BJ (cell line): ENCODE measurements around the gene GFOD1. TPM values are rescaled to one million over a fixed set of nuclear protein-coding genes. Genes with fewer than 3 reads are reported as not detected.

ENCODE experiments used
- CTCF ChIA-PET: fragments of 350-600 bp; formaldehyde crosslinking; extraction: SDS; loops from one replicate; lab custom pipeline; 2021; ENCODE audit warnings: antibody characterized with exemption, inconsistent platforms; lab: Yijun Ruan, JAX
- POLR2A ChIA-PET: fragments of 300-600 bp; sonication (Branson Sonifier 250); formaldehyde crosslinking; extraction: SDS; loops from one replicate; lab custom pipeline; 2021; ENCODE audit warnings: antibody characterized with exemption; lab: Charles Lee
- DNase-seq: peaks from one replicate; pipeline ENCODE4 v3.0.0-alpha.2; 2011; ENCODE audit warnings: low read depth
- H3K27me3 ChIP-seq: 2 replicates; pipeline ENCODE4 v1.6.0; 2011; ENCODE audit warnings: low read length; ENCODE audit not compliant: control insufficient read depth, insufficient read depth
- H3K36me3 ChIP-seq: 2 replicates; pipeline ENCODE4 v1.5.1; 2011; ENCODE audit warnings: low read length; ENCODE audit not compliant: control insufficient read depth, insufficient read depth
- H3K4me3 ChIP-seq: 2 replicates; pipeline ENCODE4 v1.5.1; 2011; ENCODE audit warnings: low read depth, mild to moderate bottlenecking, control low read depth, low read length
- polyA plus RNA-seq: library from polyadenylated mRNA; depleted of rRNA; stranded (reverse); fragments of >200 nt; gene quantifications from 2 replicates; pipeline ENCODE4 v1.2.3, GENCODE V29; 2011
- TF ChIP-seq, protein P1 (sequence below): IDR thresholded peaks from 2 replicates; pipeline ENCODE4 v1.5.1; 2011; ENCODE audit warnings: low read depth, mild to moderate bottlenecking, control low read depth, inconsistent platforms, low read length, moderate library complexity; ENCODE audit not compliant: insufficient read depth

Gene GFOD1
- polyA plus RNA-seq, 1 experiment, result 0.76 TPM

DNA sequence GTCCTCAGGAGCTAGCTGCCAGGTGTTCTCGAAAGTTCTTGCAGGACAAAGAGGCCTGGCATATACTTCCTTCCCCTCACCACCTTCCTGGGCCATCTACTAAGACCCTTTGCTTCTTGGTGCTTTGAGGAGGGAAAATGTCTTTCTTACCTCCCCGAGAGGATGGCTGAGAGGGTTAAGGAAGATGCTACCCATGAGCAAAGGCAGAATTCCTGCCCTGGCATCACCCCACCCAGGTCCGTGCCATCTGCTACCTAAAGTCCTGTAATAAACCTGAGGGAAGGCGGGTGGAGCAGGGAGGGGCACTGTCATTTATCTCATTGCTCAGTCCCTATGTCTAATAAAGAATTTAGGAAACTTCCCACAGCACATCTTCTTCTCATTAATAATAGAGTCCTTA is 16.2 kb downstream of the GFOD1 start:
- no peak overlapping the region for H3K4me3 ChIP-seq
- DNase-seq, result no peak
- H3K27me3 ChIP-seq, result no peaks in the 10 kb centered on the region
- TF ChIP-seq, protein P1, sequence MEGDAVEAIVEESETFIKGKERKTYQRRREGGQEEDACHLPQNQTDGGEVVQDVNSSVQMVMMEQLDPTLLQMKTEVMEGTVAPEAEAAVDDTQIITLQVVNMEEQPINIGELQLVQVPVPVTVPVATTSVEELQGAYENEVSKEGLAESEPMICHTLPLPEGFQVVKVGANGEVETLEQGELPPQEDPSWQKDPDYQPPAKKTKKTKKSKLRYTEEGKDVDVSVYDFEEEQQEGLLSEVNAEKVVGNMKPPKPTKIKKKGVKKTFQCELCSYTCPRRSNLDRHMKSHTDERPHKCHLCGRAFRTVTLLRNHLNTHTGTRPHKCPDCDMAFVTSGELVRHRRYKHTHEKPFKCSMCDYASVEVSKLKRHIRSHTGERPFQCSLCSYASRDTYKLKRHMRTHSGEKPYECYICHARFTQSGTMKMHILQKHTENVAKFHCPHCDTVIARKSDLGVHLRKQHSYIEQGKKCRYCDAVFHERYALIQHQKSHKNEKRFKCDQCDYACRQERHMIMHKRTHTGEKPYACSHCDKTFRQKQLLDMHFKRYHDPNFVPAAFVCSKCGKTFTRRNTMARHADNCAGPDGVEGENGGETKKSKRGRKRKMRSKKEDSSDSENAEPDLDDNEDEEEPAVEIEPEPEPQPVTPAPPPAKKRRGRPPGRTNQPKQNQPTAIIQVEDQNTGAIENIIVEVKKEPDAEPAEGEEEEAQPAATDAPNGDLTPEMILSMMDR, result no peak
- POLR2A ChIA-PET, result no interaction called here
- H3K36me3 ChIP-seq, result no peaks in the 10 kb centered on the region
- CTCF ChIA-PET, result no interaction called here

- TF ChIP-seq, protein P1, result no peak
- CTCF ChIA-PET, result no interaction called here
- H3K27me3 ChIP-seq, result no peaks in the 10 kb centered on the region
- H3K36me3 ChIP-seq, result no peaks in the 10 kb centered on the region
- H3K4me3 ChIP-seq, result no peak overlapping the region
- no peak for DNase-seq
- POLR2A ChIA-PET, result no interaction called here
Measured at GRCh38 chr6:13470238-13471140, 16.9 kb downstream of the GFOD1 start.

DNA sequence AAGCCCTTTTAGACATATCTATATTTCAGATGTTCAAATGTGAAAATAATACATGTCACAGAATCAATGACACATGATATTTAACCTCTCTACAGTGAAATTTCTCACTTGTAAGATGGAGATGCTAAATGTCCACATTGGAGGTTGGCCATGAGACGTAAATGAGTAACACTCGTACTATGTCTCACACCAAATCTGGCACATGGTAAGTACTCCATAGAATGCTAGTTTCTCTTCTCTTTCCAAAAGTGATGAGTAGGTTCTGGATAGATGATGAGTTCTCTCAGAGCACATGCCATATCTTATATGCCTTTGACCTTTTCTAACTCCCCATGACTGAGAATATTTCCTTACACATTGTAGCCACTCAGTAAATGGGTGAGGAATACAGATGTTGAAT is 17.7 kb downstream of the GFOD1 start:
- Histone ChIP-seq H3K36me3 (no peaks in the 10 kb centered on the region), H3K27me3 (no peaks in the 10 kb centered on the region), H3K4me3 (no peak overlapping the region)
- ChIA-PET CTCF (no interaction called here), POLR2A (no interaction called here)
- no peak for DNase-seq
- TF ChIP-seq, protein P1, result no peak

GRCh38 chr6:13468839-13469238 is 18.6 kb downstream of the GFOD1 start:
- TF ChIP-seq, protein P1, result no peak
- CTCF ChIA-PET, result no interaction called here

GRCh38 chr6:13467216-13467600 is 20.2 kb downstream of the GFOD1 start:
- TF ChIP-seq, protein P1, result no peak
- CTCF ChIA-PET, result no interaction called here

More at GRCh38 chr6:13468839-13469238, 18.6 kb downstream of the GFOD1 start:
- DNase-seq, result no peak
- H3K27me3 ChIP-seq, result no peaks in the 10 kb centered on the region
- H3K4me3 ChIP-seq, result no peak overlapping the region
- H3K36me3 ChIP-seq, result no peaks in the 10 kb centered on the region
- POLR2A ChIA-PET, result no interaction called here

More at GRCh38 chr6:13467216-13467600, 20.2 kb downstream of the GFOD1 start:
- DNase-seq, result no peak
- Histone ChIP-seq H3K36me3 (no peaks in the 10 kb centered on the region), H3K27me3 (no peaks in the 10 kb centered on the region), H3K4me3 (no peak overlapping the region)
- POLR2A ChIA-PET, result interaction anchor here (0.7 kb wide), 1 partner anchor 8 kb away, joined by 4 read pairs; no protein-coding TSS in a partner anchor
